GM21423 (cell line): ENCODE measurements around the gene FAM174C.
"Not testable (repeated sequence)": the region's sequence is repeated elsewhere in the genome, so short reads cannot be mapped to it uniquely, and the experiment has no call there.

Experiments used
- ATAC-seq: cut with Tn5 transposase; IDR thresholded peaks from one replicate; pipeline ENCODE4 v1.9.1; 2021; ENCODE audit warnings: mild to moderate bottlenecking, moderate library complexity; ENCODE audit not compliant: unreplicated experiment

The FAM174C gene

DNA sequence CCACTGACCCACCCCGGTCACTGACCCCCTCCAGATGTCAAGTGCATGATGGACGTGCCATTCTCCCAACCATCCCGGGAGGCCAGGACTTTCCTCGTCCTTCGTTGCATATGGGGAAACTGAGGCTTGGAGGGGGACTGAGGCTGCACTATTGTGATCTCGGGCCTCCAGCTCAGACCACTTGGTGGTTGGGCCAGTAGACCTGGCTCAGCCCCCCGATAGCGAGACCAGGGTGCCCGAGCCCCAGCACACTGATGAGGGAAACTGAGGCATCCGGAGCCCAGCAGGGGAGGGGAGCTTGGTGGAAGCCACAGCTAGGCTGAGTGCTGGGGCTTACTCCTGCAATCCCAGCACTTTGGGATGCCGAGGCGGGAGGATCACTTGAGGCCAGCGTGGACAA lies 20.7 kb downstream of the FAM174C start:
- ATAC-seq, result no peak

DNA sequence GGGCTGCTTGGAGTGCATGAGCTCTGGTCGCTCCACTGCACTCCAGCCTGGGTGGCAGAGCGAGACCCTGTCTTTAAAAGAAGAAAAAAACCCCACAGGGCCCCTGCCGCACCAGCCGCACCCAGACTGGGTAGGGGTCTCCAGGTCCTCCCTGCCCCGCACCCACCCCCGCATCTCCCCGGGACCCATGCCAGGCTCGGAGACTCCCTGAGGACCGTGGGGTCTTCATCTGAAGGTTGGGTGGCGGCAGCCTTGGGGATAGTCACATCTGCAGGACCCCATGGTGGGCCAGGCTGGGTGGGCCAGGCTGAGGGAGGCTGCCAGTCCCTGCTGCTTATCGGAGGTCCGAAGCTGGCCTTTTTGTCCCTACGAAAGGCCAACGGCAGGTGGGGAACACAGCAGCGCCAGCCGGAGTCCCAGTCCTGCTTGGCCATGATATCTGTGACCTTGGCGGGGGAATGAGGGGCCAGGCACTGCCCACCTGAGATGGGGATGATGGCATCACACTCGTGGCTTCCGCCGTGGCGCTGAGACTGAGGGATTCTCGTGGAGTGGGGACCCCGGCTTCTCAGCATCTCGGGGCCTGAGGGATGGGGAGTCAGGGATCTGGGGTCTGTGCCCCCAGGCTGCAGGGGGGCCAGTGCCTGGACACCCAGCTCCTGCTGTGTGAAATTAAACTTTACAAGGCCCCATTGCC lies 21.4 kb downstream of the FAM174C start:
- ATAC-seq, result no peak

DNA sequence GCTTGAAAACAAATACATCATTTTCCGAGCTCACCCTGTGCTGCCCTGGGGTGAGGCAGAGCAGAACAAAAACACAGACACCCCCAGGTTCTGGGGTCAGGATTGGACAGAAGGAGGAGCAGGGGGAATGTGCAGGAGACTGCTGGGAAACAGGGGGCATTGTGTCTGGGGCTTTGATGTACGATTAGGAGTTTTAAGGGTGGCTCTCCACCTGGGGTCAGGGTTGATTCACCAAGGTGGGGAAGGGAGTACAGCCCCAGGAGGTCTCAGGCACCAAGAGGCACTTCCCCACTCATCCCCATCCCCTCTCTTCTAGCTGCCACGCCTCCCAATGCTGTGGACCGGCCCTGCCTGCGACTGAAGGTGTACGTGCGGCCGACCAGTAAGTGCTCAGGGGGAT lies 22.9 kb downstream of the FAM174C start:
- ATAC-seq, result no peak

DNA sequence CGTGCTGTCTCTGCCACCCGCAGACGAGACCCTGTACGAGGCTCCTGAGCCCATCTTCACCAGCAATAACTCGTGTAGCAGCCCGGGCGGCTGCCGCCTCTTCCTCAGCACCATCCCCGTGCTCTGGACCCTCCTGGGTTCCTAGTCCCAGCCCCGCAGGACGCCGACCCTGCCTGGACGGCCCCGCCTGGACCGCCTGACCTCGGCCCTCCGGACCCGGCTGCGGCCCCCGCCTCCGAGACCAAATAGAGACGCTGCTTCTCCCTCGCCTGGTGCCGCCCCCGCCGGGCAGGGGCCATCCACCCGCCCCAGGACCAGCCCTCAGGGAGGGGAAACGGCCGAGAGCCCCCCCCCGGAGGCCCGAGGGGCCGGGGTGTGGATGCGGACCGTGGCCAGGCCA lies 24.5 kb downstream of the FAM174C start:
- ATAC-seq, result no peak

DNA sequence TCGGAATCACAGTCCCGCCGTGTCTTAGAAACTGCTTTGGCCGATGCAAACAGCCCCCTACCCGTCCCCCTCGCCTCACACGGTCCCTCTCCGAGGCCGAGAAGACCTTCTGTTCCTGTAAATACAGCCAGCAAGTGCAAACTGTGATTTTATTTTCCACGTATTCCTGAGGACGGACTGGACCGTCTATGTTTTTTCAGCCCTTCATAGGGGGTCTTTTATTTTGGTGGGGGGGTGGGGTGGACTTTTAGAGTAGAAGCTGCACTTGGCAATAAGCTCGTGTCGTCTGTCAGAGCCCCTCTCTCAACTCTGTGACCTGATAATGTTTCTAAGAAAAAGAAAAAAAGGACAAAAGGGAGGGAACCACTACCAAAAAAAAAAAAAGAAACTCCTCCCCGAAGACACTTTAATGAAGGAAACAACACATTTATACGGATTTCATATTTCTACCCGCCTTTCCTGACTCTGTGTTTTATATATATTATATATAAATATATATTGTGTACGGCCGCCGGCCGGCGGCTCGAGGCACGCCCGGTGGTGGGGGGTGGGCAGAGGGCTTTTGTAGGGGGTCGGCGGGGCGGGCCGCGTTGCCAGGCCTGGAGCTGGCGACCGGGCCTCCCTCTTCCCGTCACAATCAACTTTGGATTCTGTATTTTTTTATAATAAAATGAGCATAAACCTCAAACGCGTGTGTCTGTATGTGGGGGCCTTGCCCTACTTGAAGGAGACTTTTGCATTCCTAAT lies 25.6 kb downstream of the FAM174C start:
- no peak for ATAC-seq

DNA sequence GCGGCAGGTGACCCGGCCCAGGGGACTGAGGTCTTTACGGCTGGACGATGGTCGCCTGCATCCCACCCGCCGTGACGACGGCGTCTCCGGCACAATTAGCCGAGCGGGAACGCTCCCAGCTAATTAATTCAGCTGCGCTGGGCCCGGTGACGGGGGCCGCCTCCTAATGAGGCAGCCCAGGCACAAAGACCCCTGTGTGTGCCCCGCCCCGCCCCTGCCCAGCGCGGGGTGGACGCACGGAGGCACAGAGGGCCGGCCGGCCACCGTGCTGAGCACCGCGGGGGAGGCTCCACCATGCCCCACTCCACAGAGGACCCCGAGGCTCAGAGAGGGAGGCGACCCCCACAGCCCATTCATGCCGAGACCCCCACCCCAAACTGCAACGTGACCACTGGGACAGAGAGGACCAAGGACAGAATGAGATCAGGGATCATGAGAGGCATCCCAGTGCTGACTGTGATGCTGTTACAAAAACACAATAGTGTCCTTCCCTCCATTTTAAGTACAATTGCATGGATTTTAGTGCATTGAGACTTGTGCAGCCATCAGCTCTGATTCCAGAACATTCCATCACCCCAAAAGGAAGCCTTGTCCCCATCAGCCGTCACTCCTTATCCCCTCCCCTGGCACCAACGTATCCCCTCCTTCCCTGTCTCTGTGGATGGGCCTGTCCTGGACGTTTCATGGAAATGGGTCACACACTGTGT lies 27.4 kb downstream of the FAM174C start:
- ATAC-seq, result no peak

DNA sequence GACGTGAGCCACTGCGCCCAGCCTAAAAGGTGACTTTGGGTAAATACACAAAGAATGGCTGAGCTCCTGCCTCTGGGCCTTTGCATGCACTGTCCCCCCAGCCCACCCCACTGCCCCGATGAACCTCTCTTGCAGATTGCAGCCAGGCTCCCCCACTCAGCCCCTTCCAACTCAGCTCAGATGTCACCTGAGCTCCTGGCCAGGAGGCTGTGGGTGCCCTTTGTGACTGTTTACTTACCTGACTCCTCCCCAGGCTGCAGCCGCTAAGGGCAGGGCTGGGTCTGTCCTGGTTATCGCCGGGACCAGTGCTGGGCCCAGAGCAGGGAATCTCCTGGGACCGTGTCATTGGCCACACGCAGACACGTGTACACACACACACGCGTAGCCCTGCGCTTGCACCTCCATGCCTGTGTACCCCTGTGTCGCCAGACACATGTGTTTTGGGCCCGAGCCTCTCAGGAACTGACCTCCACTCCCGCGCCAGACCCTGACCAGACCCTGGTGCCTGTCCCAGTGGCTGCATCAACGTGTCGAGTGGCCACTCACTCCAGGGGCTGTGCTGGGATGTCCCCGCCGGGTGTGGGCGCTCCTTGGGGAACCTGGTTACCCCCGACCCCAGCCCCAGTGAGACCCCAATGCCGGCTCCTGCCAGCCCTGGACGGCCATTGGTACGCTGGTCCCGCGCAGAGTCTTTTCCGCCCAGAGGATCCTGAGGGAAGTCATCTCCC lies 29.0 kb downstream of the FAM174C start:
- ATAC-seq, result no peak

DNA sequence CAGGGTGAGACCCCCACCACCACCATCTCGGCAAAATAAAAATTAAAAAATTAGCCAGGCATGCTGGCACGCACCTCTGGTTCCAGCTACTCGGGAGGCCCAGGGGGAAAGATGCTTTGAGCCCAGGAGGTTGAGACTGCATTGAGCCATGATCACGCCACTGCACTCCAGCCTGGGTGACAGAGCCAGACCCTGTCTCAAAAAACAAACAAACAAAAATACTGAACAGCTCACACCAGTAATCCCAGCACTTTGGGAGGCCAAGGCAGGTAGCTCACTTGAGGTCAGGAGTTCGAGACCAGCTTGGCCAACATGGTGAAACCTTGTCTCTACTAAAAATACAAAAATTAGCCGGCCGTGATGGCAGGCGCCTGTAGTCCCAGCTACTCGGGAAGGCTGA lies 30.0 kb downstream of the FAM174C start:
- not testable (repeated sequence) for ATAC-seq

DNA sequence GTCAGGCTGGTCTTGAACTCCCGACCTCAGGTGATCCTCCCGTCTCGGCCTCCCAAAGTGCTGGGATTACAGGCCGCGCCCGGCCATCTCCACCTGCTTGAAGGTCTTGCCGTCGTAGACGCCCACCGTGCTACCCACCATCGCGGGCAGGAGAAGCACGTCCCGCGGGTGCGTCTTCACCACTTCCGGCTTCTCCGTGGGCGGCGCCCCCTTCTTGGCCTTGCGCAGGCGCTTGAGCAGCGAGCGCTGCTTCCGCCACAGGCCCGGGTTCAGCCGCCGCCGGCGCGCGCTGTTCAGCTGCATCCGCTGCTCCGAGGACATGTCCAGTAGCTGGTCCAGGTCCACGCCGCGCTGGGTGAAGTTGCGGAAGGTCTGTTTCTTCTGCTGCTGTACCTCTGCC lies 32.0 kb downstream of the FAM174C start:
- ATAC-seq, result no peak

DNA sequence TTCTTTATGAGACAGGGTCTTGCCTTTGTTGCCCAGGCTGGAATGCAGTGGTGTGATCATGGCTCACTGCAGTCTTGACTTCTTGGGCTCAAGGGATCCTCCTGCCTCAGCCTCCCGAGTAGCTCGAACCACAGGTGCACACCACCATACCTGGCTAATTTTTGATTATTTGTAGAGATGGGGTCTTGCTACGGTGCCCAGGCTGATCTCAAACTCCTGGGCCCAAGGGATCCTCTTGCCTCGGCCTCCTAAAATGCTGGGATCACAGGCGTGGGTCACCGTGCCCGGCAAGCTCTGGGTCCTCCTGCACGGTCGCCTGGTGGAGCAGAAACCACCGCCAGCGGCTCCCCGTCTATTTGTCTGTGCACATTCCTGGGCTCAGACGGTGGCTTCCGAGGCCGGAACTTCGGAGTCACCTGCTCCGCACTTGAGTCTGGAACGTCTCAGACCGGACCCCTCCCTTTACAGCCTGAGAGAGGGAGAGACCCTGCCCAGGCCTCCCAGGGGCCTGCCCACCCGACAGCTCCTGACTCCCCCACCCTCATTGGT lies 32.5 kb downstream of the FAM174C start:
- ATAC-seq, result no peak

DNA sequence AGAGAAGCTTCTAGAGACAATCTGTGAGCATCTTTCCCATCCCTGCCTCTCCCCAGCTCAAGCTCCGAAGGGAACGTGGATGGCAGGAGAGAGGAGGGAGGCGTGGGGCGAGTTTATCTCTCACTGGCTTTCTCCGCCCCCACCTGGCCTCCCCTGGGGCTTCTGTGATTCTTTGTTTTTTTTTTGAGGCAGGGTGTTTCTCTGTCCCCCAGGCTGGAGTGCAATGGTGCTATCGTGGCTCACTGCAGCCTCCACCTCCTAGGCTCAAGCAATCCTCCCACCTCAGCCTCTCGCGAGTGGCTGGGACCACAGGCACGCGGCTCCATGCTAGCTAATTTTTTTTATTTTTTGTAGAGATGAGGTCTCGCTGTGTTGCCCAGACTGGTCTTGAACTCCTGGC lies 33.4 kb downstream of the FAM174C start:
- ATAC-seq, result no peak

DNA sequence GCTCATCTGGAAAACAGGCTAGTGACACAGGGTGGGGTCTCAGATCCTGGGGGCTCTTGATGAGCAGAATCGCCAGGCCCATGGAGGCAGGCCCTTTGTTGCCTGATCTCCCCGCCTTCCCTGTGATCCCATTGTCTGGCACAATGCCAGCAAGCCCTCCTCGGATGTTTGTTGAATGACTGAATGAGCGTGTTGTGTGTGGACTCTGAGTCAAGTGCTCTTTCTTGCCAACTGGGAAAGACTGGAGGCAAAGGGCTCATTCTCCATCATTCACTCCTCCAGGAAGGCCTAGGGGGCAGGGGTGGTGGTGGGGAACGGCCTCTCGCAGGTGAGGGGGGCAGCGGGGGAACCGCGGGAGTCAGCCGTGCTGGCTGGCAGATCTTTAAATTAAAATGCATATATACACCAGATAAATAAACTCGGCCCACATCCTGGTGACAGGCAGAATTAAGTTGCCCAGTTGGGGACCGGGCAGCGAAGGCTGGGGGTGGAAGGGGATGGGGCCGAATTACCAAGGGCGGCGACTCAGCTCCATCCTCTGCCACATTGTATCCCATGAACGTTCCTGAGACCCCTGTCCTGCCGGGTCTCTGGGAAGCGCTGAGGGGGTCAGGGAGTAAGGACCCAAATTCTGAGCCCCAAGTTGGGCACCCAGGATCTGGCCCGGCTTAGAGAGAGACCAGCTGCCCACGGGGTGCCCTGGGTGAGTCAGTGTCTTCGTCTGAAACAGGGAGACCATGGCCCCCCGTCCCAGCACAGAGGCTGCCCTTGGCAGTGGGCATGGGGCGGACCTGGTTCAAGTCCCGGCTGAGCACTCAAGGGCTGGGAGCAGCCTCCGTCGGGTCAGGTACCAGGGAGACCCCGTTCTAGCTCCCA lies 34.9 kb downstream of the FAM174C start:
- ATAC-seq, result no peak

DNA sequence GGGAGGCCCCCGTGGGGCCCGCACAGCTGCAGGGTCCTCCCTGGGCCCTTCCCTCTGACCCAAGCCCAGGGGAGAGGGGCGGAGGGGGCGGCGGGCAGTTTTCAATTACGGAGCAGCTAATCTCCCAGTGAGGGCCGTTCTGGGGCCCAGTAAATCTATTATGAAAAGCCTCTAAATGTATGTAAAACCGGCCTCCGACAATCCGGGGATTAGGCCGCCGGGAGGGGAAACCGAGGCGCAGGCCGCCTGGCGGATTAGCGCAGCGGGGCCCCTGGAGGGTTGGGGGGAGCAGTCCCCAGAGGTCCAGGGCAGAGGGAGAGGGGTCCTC lies 35.5 kb downstream of the FAM174C start:
- ATAC-seq, result no peak

DNA sequence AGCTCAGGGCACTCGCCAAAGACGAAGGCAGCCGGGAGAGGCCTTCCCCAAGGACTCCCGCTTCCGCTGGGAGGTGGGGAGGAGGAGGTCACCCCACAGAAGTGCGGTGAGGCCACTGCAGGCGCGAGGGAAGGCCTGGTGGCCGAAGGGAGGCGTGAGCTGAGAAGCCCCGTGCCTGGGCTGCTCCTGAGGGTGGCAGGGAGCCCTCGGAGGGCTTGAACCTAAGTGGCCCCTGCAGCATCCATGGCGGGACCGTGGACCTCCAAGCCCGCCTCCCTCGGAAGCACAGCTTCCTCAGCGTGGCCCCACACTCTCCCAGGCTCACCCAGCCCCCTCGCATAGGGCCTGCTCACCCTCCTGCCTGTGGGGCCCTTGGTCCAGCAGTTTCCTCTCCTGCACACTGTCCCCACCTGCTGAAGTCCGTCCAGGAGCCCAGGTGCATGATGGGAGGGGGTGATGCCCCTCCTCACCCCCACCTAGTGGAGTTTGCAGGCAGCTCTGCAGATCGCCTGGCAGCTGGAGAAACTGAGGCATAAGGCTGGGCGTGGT lies 36.3 kb downstream of the FAM174C start:
- ATAC-seq, result no peak

DNA sequence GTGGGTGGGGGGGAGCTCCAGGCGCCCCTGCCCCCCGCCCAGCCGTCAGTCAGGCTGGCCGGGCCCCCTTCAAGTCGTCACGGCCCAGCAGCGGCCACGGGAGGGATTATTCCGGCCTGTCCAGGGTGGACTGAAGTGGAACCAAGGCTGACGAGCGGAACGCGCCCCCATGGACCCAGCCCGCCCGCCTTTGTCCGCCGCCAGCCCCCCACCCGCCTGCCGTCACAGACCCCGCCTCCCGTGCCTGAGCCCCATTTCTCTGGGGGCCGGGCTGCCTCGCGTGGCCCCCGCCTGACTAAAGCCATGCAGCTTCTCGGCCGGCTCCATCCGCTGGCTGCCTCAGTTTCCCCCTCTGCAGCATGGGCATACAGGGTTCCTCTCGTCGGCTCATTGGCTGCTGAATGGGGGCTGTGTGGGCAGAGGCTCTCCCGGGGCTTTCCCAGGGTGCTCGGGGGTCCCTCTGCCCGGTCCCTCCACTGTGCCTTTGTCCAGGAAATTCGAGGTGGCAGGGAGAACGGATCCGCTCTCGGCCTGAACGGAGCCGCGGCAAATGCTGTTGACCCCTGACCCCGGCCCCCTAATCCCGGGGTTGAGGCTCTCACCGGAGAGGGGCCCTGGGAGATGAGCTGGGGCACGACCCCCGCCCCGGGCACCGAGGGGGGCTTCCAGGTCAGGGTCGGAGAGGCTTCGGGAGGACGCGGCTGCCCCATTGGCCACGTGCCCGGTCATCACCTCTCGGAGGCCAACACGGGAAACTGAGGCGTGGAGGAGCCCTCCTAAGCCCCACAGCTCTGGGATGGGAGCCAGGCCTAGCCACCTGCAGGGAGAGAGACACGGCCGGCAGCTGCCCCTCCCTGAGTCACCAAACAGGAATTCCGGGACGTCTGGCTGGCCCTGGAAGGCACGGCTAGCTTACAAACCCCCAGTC lies 37.7 kb downstream of the FAM174C start:
- no peak for ATAC-seq

DNA sequence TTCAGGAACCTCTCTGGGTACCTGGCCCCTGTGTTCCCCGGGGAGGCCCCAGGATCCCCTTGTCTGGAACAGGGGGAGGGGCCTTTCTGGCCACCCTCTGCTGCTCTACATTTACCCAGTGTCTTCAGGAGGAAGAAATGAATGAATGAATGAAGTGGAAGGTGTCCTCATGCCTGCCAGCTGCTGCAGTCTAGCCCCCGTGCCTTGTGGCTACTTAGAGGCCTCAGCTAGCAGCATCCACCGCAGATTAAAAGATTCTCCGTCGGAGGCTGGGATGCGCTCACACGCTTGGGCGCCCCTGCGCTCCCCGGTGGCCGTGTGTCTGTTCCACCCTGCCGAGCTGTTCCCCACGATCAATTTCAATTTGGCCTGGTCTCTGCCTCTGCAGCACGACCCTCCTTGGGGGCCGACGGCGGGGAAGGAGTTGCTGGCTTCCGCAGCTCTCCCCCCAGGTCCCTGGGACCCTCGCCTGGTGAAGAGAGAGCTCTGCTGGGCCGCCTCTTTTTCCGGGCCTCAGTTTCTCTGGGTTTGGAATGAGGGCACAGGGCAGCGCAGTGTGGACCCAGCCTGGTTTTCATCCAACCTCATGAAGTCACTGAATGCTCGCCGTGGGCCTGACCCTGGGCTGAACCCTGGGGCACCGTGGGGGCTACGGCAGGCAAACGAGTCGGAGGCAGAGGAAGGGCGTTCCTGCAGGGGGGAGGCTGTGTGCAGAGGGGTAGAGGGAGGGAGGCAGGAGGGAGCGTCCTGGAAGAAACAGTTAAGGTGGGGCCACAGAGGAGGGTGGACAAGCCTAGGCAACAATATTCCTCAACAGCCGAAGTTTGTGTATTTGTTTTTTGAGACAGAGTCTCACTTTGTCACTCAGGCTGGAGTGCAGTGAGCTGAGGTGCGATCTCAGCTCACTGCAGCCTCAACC lies 38.6 kb downstream of the FAM174C start:
- ATAC-seq, result no peak

DNA sequence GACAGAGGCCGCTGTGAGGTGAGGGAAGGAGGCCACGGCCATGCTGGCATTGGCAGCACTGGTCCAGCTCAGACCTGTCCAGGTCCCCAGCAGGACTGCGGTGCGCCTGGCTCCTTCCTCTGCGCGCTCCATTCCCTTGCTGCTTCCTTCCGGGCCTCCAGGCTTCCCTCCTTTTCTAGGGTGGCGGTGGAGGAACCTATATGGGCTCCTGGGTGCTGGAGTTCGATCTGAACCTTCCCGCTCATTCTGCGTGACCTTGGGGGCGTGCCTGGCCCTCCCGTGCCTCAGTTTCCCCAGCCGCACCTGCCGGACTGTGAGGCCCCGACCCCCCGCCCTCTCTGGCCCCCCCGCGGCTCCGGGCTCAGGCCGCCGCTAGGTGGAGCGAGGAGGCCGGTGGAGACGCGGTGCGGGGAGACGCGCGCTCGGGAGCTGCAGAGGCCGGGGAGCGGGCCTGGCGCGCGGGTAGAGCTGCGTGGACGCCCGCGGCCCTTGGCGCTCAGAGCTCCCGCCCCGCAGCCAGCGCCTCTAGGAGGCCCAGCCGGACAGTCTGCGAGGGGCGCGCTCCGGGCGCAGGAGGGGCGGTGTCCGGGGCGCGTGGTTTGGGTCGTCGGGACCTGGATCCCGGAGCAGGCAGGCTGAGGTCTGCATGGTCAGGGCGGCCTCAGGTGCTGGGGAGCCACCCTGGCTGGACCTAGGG lies 40.3 kb downstream of the FAM174C start:
- no peak for ATAC-seq
